ENCODE results near the gene C21orf58. TPM values are rescaled to one million over a fixed set of nuclear protein-coding genes. Genes with fewer than 3 reads are reported as not detected.
"Not testable (repeated sequence)": the region's sequence is repeated elsewhere in the genome, so short reads cannot be mapped to it uniquely, and the experiment has no call there.

C21orf58 gene
- polyA plus RNA-seq, 3 donors = 11.8 to 21.1 (median 14.9) TPM

DNA sequence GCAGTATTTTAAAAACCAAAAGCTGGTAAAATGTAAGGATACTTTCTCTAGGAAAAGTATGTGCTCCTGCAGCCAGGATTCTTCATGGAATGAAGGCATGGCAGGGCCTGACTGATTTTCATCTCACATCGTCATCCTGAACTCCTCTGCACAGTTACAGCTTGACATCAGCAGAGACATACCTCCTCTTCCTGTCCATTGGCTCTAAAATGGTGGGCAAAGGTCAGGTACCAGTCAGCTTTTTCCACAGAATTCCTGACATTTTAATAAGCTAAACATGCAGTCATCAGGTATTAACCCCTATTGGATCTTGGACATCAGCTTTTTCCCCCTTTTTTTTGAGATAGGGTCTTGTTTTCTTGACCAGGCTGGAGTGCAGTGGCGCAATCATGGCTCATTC lies 6.1 kb upstream of the C21orf58 start:
- no peak for DNase-seq (ENCODE audit: extremely low read depth in 1 of 11, low read depth in 9 of 11, low spot score in 4 of 11)

DNA sequence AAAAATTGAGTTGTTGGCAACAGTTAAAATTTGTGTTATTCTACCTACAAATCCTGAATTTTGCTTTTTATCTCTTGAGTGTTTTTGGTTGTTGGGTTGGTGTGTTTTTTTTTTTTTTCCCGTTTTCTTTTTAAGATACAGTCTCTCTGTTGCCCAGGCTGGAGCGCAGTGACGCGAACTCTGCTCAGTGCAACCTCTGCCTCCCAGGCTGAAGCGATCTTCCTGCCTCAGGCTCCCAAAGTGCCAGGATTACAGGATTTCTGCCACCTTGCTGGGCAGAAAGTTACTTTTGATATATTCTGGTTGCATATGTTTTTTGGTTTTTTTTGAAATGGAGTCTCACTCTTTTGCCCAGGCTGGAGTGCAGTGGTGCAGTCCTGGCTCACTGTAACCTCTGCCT lies 4.5 kb upstream of the C21orf58 start:
- DNase-seq (ENCODE audit: extremely low read depth in 1 of 11, low read depth in 9 of 11, low spot score in 4 of 11) = no peak

DNA sequence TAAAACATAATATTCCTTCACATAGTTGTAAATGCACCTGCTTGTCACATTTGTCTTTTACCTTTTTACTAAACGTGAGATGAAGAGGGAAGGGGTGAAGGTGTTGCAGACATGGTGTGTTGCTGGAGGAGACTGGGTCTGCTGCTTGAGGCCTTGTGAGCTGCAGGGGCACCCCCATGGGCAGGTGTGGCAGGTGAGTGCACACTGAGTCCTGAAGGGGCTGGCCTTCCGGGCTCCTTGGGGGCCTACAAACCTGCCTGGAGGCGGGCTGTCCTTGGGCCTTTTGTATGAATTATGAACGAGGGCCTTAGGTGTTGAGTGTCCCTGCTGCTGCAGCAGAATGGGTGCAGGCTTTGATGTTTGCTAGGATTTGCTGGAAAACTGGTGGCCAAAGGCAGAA lies 4.0 kb upstream of the C21orf58 start:
- DNase-seq (ENCODE audit: extremely low read depth in 1 of 11, low read depth in 9 of 11, low spot score in 4 of 11) = no peak

DNA sequence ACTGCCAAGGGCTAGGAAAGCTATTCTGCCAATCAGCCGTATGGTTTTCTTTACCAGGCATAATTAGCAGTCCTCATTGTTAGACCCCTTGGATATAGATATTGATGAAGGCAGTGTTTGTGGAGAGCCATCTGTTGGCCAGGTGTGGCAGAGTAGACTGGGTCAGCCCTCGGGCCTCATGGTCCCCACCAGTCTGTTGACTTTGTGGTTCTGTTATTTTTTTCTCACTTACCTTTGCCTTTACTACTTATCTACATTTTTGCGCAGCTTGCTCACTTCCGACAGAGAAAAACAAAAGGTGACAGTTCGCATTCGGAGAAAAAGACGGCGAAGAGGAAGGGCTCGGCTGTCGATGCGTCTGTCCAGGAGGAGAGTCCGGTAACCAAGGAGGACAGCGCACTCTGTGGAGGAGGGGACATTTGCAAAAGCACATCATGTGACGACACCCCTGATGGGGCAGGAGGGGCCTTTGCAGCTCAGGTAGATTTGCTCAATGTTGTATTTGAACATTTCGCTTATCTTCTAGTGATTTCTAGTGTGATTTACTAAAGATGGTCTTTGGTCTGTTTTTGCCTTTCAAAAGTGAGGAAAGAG lies 2.5 kb upstream of the C21orf58 start:
- DNase-seq (ENCODE audit: extremely low read depth in 1 of 11, low read depth in 9 of 11, low spot score in 4 of 11) = no peak

DNA sequence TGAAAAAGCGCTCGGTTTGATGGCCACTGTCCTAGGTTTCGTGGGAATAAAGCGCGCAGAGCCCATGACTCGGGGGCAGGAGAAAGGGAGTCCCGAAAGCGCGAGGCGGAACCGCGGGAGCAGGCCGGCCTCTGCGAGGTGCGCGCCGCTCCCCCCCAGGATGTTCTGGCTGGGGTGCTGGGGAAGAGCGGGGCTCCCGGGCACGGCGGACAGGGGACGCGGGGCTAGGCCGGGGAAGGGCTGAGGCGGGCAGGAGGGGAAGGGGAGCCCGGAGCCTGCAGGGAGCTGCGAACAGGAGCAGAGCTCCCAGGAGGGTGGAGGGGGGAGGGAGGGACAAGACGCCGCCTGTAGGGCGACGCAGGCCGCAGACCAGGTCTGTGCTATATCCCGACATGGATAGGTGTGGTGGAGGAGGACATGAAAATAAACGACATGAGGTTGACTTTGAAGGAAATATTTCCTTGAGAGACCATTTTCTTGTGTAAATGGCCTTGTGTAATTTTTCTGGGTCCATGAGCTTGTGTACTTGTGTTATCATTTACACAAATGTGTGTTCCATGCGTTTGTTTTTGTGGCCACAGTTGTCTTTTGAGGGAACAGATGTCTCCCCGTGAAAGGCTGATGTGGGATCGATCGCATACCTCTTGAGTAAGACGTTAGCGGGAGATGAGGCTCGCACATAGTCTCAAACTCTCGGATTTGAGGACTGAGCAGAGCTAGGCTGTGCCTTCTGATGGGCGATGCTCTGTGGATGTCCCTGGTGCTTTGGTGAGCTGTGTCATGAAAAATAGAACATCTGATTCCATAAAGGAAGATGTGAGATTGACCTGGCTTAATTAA lies 1.6 kb upstream of the C21orf58 start:
- DNase-seq (ENCODE audit: extremely low read depth in 1 of 11, low read depth in 9 of 11, low spot score in 4 of 11) = no peak

DNA sequence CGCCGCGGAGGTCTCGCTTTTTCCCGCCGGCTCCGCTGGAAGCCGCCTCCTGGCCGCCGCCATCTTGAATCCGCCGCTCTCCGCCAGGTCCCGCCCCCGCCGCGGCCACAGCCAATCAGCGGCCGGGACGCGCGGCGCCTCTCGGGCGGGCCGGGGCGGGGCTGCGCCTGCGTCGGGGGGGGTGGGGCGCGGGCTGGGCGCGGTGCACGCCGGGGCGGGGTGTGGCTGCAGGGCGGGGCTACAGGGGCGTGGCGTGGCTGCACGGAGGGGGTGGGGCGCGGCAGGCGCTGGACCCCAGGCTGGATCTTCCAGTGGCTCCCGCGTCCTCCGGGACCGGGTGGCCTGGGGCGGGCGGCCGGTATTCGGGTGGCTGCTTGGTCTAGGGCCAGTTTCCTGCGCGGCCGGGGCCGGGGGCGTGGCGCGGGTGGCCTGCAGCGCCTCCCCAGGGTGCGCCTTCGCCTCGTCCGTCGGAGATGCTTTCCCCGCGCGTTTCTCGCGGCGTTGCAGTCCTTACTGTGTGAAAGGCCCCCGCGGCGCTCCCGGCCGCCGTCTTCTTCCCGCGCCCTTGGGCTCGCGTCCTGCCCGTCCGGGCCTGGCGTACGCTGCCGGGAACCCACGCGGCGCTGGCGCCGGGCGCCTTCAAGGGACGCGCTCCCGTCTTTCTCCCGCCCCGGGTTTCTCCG lies 861 bp upstream of the C21orf58 start:
- peak; percentile 42 to 86 (median 78) for DNase-seq (ENCODE audit: extremely low read depth in 1 of 11, low read depth in 9 of 11, low spot score in 4 of 11)

DNA sequence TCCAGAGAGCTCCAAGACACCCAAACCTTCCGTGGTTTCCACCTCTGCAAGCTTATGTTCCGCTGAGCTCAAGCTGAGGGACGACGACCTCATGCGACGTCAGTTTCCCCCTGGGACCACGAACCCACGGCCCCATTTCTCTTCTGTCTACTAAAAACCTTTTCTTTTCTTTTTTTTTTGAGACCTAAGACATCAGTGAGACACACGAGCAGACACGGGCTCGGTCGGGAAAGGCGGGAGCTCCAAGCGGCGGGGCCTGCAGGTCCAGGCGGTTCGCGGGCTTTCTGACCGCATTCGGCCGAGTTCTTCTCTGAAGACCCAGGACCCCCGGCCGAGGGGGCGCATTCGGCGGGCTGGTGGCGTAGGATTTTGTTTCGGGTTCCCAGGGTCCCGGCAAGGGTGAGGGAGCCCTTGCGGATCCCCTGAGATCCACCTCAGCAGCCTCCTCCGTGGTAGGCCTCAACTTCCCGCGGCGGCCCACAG lies 402 bp downstream of the C21orf58 start:
- no peak for DNase-seq (ENCODE audit: extremely low read depth in 1 of 11, low read depth in 9 of 11, low spot score in 4 of 11)

DNA sequence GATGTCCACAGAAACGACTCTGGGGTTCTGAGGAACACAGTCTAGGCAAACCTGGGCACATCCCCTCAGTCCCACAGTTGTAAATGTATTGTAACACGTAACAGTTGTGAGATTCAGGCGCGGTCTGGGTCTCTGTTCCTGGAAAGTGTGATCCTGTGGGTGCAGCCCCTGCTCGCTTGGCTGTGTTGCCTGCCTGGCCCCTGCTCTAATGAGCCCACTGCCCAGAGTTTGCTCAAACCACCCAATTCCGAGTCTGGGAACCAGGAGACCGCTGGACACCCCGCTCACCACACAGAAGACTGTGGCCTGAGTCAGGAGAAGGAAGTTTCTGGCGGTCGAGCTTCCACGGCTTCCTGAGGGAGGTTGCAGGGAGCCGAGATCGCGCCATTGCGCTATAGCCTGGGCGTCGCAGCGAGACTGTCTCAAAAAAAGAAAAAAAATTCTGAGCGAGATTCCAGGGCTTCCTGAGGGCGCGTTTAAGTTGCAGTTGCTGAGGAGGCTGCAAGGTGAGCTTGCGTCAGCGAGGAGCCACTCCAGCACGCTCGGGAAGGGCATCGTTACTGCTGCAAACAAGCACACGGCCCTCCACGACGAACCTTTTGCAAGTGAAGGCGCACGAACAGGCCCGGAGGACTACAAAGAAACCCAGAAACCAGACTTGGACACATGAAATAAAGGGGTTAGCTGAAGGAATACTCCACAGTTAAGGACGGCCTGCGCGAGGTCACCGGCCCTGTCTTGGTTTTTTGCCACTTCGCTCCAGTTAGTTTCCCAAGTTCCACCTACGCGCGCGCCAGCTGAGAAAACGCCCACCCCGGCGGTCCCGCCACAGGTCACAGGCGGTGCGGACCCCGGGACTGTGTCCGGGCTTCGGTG lies 1.1 kb downstream of the C21orf58 start:
- DNase-seq (ENCODE audit: extremely low read depth in 1 of 11, low read depth in 9 of 11, low spot score in 4 of 11) = no peak

DNA sequence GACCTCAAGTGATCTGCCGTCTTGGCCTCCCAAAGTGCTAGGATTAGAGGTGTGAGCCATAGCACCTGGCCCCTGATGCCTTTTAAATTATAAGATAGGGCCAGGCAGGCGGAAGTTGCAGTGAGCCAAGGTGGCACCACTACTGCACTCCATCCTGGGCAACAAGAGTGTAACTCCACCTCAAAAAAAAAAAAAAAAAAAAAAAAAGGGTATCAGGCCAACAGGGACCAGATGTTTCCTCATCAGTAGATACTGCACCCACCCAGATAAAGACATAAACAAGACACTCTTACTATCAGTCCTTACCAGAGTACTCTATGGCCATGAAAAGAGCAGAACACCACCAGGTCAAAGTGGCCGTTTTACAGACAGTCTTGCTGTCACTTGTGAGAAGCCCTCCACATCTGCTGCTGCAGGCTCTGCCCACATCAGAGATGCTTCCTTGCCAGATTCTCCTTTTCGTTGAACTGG lies 3.3 kb downstream of the C21orf58 start:
- DNase-seq (ENCODE audit: extremely low read depth in 1 of 11, low read depth in 9 of 11, low spot score in 4 of 11) = no peak

DNA sequence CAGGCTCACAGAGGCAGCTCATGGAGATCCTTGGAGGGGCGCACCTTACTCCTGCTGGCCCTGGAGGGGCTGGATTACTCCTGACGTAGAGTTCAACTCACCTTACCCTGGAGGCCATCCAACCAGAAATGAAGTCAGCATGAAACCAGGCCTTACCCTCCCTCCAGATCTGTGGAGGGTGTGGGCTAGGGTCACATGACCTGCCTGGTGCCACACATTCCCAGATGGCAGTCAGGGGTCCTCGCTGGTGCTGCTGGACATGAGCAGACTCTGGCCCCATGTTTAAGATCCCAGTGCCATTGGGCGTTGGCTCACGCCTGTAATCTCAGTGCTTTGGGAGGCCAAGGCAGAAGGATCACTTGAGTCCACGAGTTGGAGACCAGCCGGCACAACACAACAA lies 4.5 kb downstream of the C21orf58 start:
- DNase-seq (ENCODE audit: extremely low read depth in 1 of 11, low read depth in 9 of 11, low spot score in 4 of 11) = no peak

DNA sequence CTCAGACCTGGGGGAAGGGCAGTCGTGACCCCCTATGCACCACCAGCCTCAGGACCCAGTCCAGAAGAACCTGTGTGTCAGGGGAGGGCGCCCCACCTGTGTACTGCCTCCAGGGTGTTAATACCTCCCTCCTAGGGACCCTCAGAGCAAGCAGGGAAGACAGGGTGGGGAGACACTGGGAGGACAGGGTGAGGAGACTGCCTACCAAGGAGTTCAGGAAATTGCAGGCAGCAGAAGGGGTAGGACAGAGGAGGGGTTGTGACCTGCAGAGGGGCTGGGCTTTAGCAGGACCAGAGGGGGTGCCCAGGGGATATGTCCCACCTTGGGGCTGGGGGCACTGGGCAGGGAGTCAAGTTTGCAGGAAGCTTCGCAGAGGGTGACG lies 5.2 kb downstream of the C21orf58 start:
- DNase-seq (ENCODE audit: extremely low read depth in 1 of 11, low read depth in 9 of 11, low spot score in 4 of 11) = no peak

DNA sequence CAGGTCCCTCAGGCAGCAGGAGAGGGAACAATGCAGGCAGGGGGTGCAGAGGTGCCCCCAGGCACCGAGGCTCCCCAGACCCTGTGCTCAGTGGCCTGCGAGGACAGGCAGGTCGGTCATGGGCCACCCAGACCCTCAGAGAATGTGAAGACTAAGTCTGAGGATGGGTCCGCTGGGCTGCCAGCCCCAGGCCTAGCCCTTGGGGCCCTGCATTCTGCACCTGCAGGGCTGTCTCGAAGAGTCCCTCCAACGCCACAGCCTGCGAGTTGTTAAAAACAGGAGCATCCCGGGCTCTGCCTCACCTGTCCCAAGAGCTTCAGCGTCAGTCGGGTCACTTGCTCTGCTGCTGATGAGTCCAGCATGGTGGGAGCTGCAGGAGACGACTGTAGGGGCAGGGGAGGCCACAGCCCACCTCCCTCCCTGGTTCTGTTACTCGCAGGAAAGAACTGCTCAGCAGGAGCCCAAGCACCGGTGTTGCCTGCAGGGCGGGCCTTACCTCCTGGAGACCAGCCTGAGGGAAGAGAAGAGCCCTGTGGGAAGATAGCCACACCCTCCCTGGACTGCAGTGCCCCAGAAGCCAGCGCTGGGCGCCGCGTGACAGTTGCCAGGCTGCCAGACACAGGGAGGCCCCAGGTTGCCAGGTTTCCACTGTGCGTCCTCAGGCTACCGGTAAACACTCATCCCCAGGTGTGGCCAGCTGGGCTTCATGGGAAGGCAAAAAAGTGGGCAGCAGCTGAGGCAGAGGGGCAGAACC lies 5.8 kb downstream of the C21orf58 start:
- DNase-seq (ENCODE audit: extremely low read depth in 1 of 11, low read depth in 9 of 11, low spot score in 4 of 11) = no peak

DNA sequence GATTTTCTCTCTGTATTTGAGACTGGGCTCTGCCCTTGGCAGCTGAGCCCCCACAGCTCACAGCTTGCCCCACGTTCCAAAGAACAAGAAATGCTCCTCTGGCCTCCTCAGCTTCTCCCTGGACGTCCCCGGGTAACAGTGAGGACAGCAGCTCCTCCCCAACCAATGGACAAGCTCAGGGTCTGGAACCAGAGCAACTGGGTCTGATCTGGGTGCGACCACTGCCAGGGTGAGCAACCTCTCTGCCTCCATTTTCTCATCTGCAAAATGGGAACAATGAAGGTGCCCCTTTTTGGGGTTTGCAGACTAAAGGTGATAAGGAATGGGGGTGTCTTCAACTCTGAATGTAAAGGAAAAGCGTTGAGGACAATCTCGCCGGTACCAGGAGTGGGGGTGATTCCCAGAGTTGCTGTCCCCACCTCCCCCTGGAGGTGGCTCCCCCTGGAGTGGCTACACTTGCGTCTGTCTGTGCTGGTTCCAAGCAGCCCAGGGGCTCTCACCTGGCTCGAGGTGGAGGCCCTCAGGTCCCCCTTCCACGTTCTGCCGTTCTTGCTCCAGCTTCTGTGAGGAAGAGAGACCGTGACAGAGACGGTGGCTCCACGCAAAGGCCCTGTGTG lies 6.9 kb downstream of the C21orf58 start:
- no peak for DNase-seq (ENCODE audit: extremely low read depth in 1 of 11, low read depth in 9 of 11, low spot score in 4 of 11)

DNA sequence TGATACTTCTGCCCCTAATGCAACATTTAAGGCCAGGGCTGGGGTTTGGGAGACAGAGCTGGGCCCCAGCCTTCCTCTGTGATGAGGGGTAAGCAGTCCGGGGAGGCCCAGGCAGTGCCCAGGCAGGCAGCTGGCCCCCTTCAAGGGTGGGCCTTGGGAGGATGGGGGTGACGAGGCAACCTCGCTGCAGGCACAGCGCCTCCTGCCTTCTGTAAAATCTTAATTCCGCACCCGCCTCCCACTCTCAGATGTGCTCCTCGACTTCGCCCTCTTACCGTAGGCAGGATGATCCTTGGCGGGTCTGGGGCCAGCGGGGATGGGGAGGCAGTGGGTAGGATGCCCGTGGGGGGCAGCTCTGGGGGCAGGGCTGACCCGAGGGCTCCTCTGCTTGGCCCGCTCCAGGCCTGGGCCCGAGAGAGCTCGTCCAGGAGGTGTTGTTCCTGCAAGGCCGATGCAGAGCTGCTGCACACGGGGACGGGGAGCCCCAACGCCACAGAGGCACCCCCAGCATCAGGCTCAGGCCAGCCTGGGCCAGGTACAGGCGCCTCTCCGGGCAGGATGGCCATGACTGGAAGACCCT lies 9.1 kb downstream of the C21orf58 start:
- DNase-seq (ENCODE audit: extremely low read depth in 1 of 11, low read depth in 9 of 11, low spot score in 4 of 11) = no peak

DNA sequence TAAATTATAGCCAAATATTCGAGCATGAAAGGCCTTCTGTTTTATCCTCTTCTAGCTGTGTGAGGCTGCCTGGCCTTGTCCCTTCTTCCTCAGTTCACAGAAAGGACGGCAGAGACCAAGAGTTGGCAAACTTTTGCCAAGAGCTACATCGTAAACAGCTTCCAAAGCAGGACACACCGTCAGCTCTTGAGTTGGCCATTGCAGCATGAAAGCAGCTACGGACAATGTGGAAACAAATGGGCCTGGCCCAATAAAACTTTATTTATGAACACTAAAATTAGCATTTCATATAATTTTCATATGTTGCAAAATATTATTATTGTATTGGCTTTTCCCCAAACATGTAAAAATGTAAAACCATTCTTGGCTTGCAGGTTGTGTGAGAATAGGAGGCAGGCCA lies 10.7 kb downstream of the C21orf58 start:
- DNase-seq (ENCODE audit: extremely low read depth in 1 of 11, low read depth in 9 of 11, low spot score in 4 of 11) = no peak

DNA sequence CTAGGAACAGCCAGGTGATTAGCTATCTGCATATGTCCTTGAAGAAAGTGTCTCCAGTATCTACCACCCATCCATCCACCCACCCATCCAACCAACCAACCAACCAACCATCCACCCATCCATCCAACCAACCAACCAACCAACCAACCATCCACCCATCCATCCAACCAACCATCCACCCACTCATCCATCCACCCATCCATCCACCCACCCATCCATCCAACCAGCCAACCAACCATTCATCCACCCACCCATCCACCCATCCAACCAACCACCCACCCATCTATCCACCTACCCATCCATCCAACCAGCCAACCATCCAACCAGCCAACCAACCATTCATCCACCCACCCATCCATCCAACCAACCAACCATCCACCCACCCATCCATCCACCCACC lies 12.1 kb downstream of the C21orf58 start:
- DNase-seq (ENCODE audit: extremely low read depth in 1 of 11, low read depth in 9 of 11, low spot score in 4 of 11) = no peak

DNA sequence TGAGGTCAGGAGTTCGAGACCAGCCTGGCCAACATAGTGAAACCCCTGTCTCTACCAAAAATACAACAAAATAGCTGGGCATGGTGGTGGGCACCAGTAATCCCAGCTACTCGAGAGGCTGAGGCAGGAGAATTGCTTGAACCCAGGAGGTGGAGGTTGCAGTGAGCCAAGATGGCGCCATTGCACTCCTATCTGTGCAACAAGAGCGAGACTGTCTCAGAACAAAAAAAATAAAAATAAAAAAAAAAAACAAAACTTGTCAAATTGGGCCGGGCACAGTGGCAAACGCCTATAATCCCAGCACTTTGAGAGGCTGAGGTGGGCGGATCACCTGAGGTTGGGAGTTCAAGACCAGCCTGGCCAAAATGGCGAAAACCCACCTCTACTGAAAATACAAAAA lies 13.4 kb downstream of the C21orf58 start:
- DNase-seq (ENCODE audit: extremely low read depth in 1 of 11, low read depth in 9 of 11, low spot score in 4 of 11) = not testable (repeated sequence)

DNA sequence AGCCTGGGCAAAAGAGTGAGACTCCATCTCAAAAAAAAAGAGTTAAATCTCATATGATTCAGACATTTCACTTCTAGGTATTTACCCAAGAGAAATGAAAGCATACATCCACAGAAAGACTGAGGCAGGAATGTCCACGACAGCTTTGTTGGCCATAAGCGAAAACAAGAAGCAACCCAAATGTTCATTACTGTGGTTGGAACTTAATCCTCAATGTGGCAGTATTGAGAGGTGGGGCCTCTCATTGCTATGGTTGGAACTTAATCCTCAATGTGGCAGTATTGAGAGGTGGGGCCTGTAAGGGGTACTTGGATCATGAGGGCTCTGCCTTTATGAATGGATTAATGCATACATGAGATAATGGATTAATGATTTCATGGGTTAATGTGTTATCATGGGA lies 15.2 kb downstream of the C21orf58 start:
- DNase-seq (ENCODE audit: extremely low read depth in 1 of 11, low read depth in 9 of 11, low spot score in 4 of 11) = no peak

All from renal cortex interstitium (tissue), 11 donors.